GM12864 (cell line): ENCODE measurements around the gene PCLO.

Source experiments
- DNase-seq: peaks from one replicate; pipeline ENCODE4 v3.0.0-alpha.2; 2011; ENCODE audit warnings: low read depth
- H3K4me3 ChIP-seq: 2 replicates; pipeline ENCODE4 v1.5.1; 2011; ENCODE audit warnings: mild to moderate bottlenecking, low read depth, low read length, control low read depth
- TF ChIP-seq, protein P1 (sequence below): IDR thresholded peaks from 2 replicates; pipeline ENCODE4 v1.5.1; 2011; ENCODE audit warnings: low read depth, mild to moderate bottlenecking, moderate library complexity, low read length, control low read depth, inconsistent platforms; ENCODE audit errors: missing control alignments

PCLO gene

DNA sequence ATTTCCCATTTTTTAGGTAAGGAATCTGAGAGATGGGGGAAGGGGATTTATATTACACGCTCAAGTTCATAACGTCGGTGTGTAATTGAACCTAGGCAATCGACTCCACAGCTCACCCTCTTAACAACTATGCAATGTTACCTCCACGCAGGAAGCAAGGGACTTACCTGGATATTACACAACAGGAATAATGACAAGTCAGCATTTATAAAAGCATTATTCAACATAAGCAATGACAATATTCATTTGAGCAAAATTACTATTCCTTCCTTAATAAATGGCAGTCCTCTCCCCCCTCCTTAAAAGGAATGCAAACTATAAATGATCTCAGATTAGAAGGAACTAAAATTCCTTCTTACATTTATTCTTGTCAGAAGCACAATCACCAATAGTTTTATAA is 104.0 kb downstream of the PCLO start:
- H3K4me3 ChIP-seq = no peak overlapping the region
- DNase-seq = no peak
- TF ChIP-seq, protein P1, sequence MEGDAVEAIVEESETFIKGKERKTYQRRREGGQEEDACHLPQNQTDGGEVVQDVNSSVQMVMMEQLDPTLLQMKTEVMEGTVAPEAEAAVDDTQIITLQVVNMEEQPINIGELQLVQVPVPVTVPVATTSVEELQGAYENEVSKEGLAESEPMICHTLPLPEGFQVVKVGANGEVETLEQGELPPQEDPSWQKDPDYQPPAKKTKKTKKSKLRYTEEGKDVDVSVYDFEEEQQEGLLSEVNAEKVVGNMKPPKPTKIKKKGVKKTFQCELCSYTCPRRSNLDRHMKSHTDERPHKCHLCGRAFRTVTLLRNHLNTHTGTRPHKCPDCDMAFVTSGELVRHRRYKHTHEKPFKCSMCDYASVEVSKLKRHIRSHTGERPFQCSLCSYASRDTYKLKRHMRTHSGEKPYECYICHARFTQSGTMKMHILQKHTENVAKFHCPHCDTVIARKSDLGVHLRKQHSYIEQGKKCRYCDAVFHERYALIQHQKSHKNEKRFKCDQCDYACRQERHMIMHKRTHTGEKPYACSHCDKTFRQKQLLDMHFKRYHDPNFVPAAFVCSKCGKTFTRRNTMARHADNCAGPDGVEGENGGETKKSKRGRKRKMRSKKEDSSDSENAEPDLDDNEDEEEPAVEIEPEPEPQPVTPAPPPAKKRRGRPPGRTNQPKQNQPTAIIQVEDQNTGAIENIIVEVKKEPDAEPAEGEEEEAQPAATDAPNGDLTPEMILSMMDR = no peak

DNA sequence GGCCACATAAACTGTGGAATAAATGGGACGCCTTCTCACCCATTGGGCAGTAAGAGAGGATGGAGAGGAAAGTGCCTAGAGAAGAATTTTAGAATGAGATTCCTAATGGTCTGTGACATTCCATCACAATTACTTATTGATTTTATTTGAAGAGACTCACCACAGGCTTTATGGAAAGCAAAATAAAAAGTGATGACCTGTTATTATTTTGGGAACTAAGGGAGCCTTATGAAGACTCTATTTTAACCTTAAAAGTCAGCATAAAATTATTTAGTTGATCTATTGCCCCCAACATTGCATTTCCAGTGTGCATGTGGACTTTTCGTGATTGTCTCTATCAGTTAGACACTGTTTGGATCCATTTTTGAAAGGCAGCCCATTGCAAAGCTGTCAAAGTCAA is 107.5 kb downstream of the PCLO start:
- H3K4me3 ChIP-seq = no peak overlapping the region
- no peak for DNase-seq
- TF ChIP-seq, protein P1 = no peak

DNA sequence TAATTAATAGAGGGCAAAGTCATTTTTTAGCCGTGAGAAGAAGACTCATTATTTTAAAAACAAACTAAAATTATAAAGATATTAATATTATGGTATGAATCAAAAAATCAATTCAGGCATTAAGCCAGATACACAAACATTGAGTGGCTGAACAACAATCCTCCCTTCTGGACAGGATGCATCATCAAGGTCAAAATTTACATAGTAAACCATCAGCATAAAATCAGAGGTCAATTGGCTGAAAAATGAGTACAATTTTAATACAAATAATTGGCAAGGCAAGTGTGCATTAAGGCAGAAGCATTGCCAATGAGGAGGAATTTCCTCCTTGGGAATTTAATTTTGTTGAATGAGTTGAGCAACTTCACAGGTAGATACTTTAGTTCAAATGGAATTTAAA is 108.2 kb downstream of the PCLO start:
- H3K4me3 ChIP-seq = no peak overlapping the region
- no peak for DNase-seq
- TF ChIP-seq, protein P1 = no peak

DNA sequence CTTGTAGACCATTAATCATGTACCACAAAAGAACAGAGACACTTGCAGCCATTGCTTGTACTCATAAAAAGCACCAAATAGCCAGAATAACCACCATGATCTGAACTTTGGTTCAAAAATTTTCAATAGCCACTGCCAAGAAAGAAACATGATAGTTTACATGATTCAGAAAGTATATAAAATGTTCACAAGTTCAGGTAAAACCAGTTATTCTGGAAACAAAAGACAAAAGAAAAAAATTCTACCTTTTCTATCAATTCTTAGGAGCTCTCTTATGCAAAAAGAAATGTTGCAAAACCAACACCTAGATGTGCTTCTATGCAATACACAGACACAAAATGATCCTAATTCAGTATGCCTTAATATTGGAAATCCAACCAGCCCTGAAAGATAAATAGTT is 108.7 kb downstream of the PCLO start:
- no peak overlapping the region for H3K4me3 ChIP-seq
- TF ChIP-seq, protein P1 = no peak
- no peak for DNase-seq

DNA sequence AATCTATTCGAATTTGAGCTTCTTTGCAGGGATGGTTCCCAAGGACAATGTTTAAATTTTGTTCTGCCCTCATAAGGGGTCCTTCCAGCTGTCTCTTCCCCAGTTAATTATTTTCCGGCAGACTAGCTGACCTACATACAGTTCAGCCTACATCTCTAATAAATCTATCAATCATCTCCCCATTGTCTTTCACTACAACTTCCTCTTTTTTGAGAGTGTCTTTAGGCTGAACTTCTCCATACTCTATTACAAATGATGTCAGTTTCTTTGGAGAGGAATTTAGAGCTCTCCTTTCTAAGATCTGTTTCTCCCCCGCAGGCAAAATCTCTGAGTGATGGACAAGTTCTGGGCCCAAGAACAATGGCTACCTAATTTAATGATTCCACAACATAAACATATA is 122.2 kb downstream of the PCLO start:
- TF ChIP-seq, protein P1 = no peak

DNA sequence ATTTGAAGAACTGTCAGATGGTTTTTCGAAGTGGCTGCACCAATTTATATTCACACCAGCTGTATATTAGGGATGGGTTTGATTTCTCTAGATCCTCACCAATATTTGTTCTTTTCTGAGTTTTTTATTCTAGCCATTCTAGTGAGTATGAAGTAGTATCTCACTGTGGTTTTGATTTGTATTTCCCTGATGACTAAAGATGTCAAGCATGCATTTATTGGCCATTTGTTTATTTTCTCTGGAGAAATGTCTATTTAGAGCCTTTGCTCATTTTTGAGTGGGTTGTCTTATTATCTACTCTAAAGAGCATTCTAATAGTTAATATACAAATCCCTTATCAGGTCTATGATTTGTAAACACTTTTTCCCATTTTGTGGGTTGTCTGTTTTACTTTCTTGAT is 123.9 kb downstream of the PCLO start:
- H3K4me3 ChIP-seq = no peak overlapping the region
- TF ChIP-seq, protein P1 = no peak
- DNase-seq = no peak

More for the DNA sequence above, 122.2 kb downstream of the PCLO start:
- DNase-seq = no peak
- no peak overlapping the region for H3K4me3 ChIP-seq

DNA sequence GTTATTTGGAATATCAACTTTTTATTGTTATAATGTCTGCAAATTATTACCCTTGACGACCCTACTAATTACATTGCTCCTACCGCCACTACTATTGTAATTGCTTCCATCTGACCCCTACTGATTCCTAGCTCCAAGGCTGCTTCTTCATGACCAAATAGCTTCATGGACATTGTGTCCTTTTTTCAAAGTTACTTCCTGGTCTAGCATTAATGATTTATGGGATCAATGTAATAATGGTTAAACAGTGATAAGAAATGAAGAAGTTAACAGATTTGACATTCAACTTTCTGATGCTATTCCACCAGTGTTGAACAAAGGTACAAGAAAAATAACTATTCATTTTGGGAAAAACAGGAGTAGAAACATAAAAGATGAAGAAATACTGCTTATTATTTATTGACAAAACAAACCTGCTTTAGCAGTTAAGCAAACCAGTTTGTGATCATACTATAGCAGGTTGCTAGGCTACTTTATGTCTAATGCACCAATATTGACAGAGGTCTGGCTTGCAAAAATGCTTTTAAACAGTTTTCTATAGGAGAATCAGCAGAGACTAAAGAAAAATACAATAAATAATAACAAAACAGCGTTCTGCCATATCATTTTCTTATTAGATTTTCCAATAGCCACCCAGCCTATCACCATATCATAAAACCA is 125.8 kb downstream of the PCLO start:
- H3K4me3 ChIP-seq = no peak overlapping the region
- no peak for DNase-seq
- TF ChIP-seq, protein P1 = no peak
